Stimulated activated naive CD8-positive, alpha-beta T cell treated with anti-CD3 and anti-CD28 coated beads, Interleukin-15, amount 100 ng/mL, for 72 hours (primary cell): ENCODE data around the gene TBC1D22A.

Experiments used
- ATAC-seq: fragments of 150-1000 bp; cut with Tn5 transposase; 2 replicates; pipeline ENCODE4 v1.10.0; 2021; ENCODE audit warnings: mild to moderate bottlenecking, moderate library complexity
- DNase-seq, 2 donors: peaks; one replicate each; pipeline ENCODE4 v3.0.0; 2021 to 2022
- H3K27ac Mint-ChIP-seq, 2 donors: one replicate each; pipeline ENCODE4 v1.8.0; 2022; ENCODE audit warnings: mild to moderate bottlenecking in 2 of 2, mixed read lengths in 2 of 2, moderate library complexity in 2 of 2
- H3K27me3 Mint-ChIP-seq: one replicate; pipeline ENCODE4 v1.8.0; 2022; ENCODE audit warnings: mixed read lengths
- H3K4me1 Mint-ChIP-seq: one replicate; pipeline ENCODE4 v1.8.0; 2022; ENCODE audit warnings: mild to moderate bottlenecking, mixed read lengths
- H3K4me3 Mint-ChIP-seq, 2 donors: one replicate each; pipeline ENCODE4 v1.8.0; 2022; ENCODE audit warnings: mild to moderate bottlenecking in 2 of 2, mixed read lengths in 2 of 2, moderate library complexity in 1 of 2
- H3K9me3 Mint-ChIP-seq, 2 donors: one replicate each; pipeline ENCODE4 v1.8.0; 2022; ENCODE audit warnings: mixed read lengths in 2 of 2

The TBC1D22A gene

GRCh38 chr22:46799626-46800025 lies 37.2 kb downstream of the TBC1D22A start:
- Mint-ChIP-seq H3K4me3 (no peak overlapping the region), H3K27ac (peak overlapping the region in 1 of 2 donors; percentile 22)

GRCh38 chr22:46800102-46800857 lies 37.8 kb downstream of the TBC1D22A start:
- ATAC-seq (no peak), DNase-seq (no peak)
- H3K27me3 Mint-ChIP-seq: no peaks in the 10 kb centered on the region
- H3K27ac Mint-ChIP-seq: peak overlapping the region; percentile 9 to 22
- peaks cover 38% of the 10 kb centered on the region for H3K4me1 Mint-ChIP-seq
- H3K9me3 Mint-ChIP-seq: no peaks in the 10 kb centered on the region
- no peak overlapping the region for H3K4me3 Mint-ChIP-seq

More at GRCh38 chr22:46799626-46800025, 37.2 kb downstream of the TBC1D22A start:
- no peaks in the 10 kb centered on the region for H3K9me3 Mint-ChIP-seq
- ATAC-seq: no peak
- DNase-seq: no peak
- no peaks in the 10 kb centered on the region for H3K27me3 Mint-ChIP-seq
- peaks cover 38% of the 10 kb centered on the region for H3K4me1 Mint-ChIP-seq

GRCh38 chr22:46801331-46801811 lies 38.9 kb downstream of the TBC1D22A start:
- Mint-ChIP-seq H3K4me3 (no peak overlapping the region), H3K27ac (no peak overlapping the region), H3K9me3 (no peaks in the 10 kb centered on the region), H3K4me1 (peaks cover 48% of the 10 kb centered on the region), H3K27me3 (no peaks in the 10 kb centered on the region)
- no peak for ATAC-seq
- DNase-seq: no peak

GRCh38 chr22:46801826-46802607 lies 39.6 kb downstream of the TBC1D22A start:
- peaks cover 54% of the 10 kb centered on the region for H3K4me1 Mint-ChIP-seq
- no peak overlapping the region for H3K4me3 Mint-ChIP-seq
- no peaks in the 10 kb centered on the region for H3K9me3 Mint-ChIP-seq
- no peak for DNase-seq
- H3K27me3 Mint-ChIP-seq: no peaks in the 10 kb centered on the region
- ATAC-seq: no peak
- H3K27ac Mint-ChIP-seq: peak overlapping the region in 1 of 2 donors; percentile 64

GRCh38 chr22:46802608-46803027 lies 40.2 kb downstream of the TBC1D22A start:
- no peak for DNase-seq

GRCh38 chr22:46803031-46803880 lies 40.8 kb downstream of the TBC1D22A start:
- no peak overlapping the region for H3K4me3 Mint-ChIP-seq
- H3K4me1 Mint-ChIP-seq: peaks cover 58% of the 10 kb centered on the region
- no peak overlapping the region for H3K27ac Mint-ChIP-seq
- no peaks in the 10 kb centered on the region for H3K27me3 Mint-ChIP-seq
- H3K9me3 Mint-ChIP-seq: no peaks in the 10 kb centered on the region
- DNase-seq: peak; percentile 59 to 62
- peak; percentile 85 for ATAC-seq

More at GRCh38 chr22:46802608-46803027, 40.2 kb downstream of the TBC1D22A start:
- no peak for ATAC-seq
- Mint-ChIP-seq H3K4me1 (peaks cover 59% of the 10 kb centered on the region), H3K27ac (no peak overlapping the region), H3K9me3 (no peaks in the 10 kb centered on the region), H3K27me3 (no peaks in the 10 kb centered on the region), H3K4me3 (no peak overlapping the region)

GRCh38 chr22:46803936-46804335 lies 41.5 kb downstream of the TBC1D22A start:
- H3K27me3 Mint-ChIP-seq: no peaks in the 10 kb centered on the region
- no peak for ATAC-seq
- no peak for DNase-seq
- no peaks in the 10 kb centered on the region for H3K9me3 Mint-ChIP-seq
- H3K4me3 Mint-ChIP-seq: no peak overlapping the region
- peaks cover 53% of the 10 kb centered on the region for H3K4me1 Mint-ChIP-seq
- no peak overlapping the region for H3K27ac Mint-ChIP-seq

- H3K9me3 Mint-ChIP-seq: no peaks in the 10 kb centered on the region
- H3K4me1 Mint-ChIP-seq: peaks cover 62% of the 10 kb centered on the region
- no peaks in the 10 kb centered on the region for H3K27me3 Mint-ChIP-seq
- no peak overlapping the region for H3K4me3 Mint-ChIP-seq
- H3K27ac Mint-ChIP-seq: peak overlapping the region in 1 of 2 donors; percentile 54
- ATAC-seq (no peak), DNase-seq (no peak)
Measured at GRCh38 chr22:46806794-46807193, 44.3 kb downstream of the TBC1D22A start.

- no peaks in the 10 kb centered on the region for H3K27me3 Mint-ChIP-seq
- no peak overlapping the region for H3K4me3 Mint-ChIP-seq
- no peaks in the 10 kb centered on the region for H3K9me3 Mint-ChIP-seq
- no peak overlapping the region for H3K27ac Mint-ChIP-seq
- peaks cover 55% of the 10 kb centered on the region for H3K4me1 Mint-ChIP-seq
- DNase-seq (no peak), ATAC-seq (no peak)
Measured at GRCh38 chr22:46807458-46807857, 45.0 kb downstream of the TBC1D22A start.

GRCh38 chr22:46809153-46809885 lies 46.9 kb downstream of the TBC1D22A start:
- Mint-ChIP-seq H3K27me3 (no peaks in the 10 kb centered on the region), H3K9me3 (no peaks in the 10 kb centered on the region), H3K4me3 (no peak overlapping the region)

GRCh38 chr22:46810856-46811786 lies 48.7 kb downstream of the TBC1D22A start:
- peaks cover 39% of the 10 kb centered on the region for H3K4me1 Mint-ChIP-seq
- no peaks in the 10 kb centered on the region for H3K9me3 Mint-ChIP-seq
- ATAC-seq (no peak), DNase-seq (no peak)
- peak overlapping the region; percentile 17 to 35 for H3K27ac Mint-ChIP-seq
- no peaks in the 10 kb centered on the region for H3K27me3 Mint-ChIP-seq
- no peak overlapping the region for H3K4me3 Mint-ChIP-seq

More at GRCh38 chr22:46809153-46809885, 46.9 kb downstream of the TBC1D22A start:
- peaks cover 36% of the 10 kb centered on the region for H3K4me1 Mint-ChIP-seq
- no peak for DNase-seq
- no peak overlapping the region for H3K27ac Mint-ChIP-seq
- ATAC-seq: no peak

- DNase-seq: no peak
- no peak for ATAC-seq
- Mint-ChIP-seq H3K9me3 (peaks cover 0 to under 1% of the 10 kb centered on the region in 2 donors), H3K4me3 (no peak overlapping the region), H3K4me1 (peaks cover 36% of the 10 kb centered on the region), H3K27me3 (no peaks in the 10 kb centered on the region), H3K27ac (no peak overlapping the region)
Measured at GRCh38 chr22:46812034-46812605, 49.7 kb downstream of the TBC1D22A start.

- no peak overlapping the region for H3K27ac Mint-ChIP-seq
- peaks cover 4 to 6% of the 10 kb centered on the region in 2 donors for H3K9me3 Mint-ChIP-seq
- ATAC-seq (no peak), DNase-seq (no peak)
- H3K4me3 Mint-ChIP-seq: no peak overlapping the region
- H3K27me3 Mint-ChIP-seq: no peaks in the 10 kb centered on the region
- H3K4me1 Mint-ChIP-seq: peaks cover 32% of the 10 kb centered on the region
Measured at GRCh38 chr22:46812788-46813187, 50.3 kb downstream of the TBC1D22A start.
